GM12892 (cell line): ENCODE results near the gene RGS7.

Source experiments
- POLR2A ChIP-seq: IDR thresholded peaks from 2 replicates; pipeline ENCODE4 v1.6.1; 2011; ENCODE audit warnings: low read depth, low read length, control low read depth
- POLR2AphosphoS5 ChIP-seq: IDR thresholded peaks from 2 replicates; pipeline ENCODE4 v1.6.1; 2011; ENCODE audit warnings: low read depth, low read length, control low read depth
- TAF1 ChIP-seq: IDR thresholded peaks from 2 replicates; pipeline ENCODE4 v1.6.1; 2011; ENCODE audit warnings: low read depth, mild to moderate bottlenecking, control low read depth, low read length, borderline replicate concordance

DNA sequence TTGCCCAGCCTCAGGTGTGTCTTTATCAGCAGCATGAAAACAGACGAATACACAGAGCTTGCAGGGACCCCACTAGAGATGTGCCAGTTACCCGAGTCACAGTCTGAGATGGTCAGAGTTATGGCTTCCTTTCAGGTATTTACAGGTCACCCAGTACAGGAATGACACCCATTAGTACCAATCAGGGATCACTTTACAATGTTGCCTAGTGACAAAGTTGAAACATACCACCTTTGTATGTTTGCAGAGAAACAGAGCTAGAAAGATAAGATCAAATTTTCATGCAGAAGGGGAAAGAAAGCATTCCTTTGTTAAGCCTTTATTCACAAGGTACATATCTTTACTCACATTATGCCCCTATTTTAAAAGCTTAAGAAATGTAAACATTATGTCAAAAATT lies 137.6 kb downstream of the RGS7 start:
- TF ChIP-seq POLR2A = no peak
- TF ChIP-seq POLR2AphosphoS5 = no peak
- TF ChIP-seq TAF1 = no peak
